ENCODE measurements around the gene RAD51B. TPM values are rescaled to one million over a fixed set of nuclear protein-coding genes. Genes with fewer than 3 reads are reported as not detected.

RAD51B gene
- total and polyA plus RNA-seq, 4 experiments from 2014 or later: 22.0 to 35.7 (median 31.4) TPM

- Histone ChIP-seq H3K4me3 (ENCODE audit: low read length in 2 of 2) (peak overlapping the region in 1 of 2 donors; percentile 10), H3K27me3 (ENCODE audit: insufficient read depth, low read length) (no peaks in the 10 kb centered on the region), H3K9me3 (ENCODE audit: control insufficient read depth in 1 of 2, low read length in 2 of 2) (no peaks in the 10 kb centered on the region), H3K36me3 (ENCODE audit: insufficient read depth, low read length) (no peaks in the 10 kb centered on the region), H3K27ac (ENCODE audit: low read depth, low read length) (peak overlapping the region; percentile 37), H3K4me1 (ENCODE audit: insufficient read depth, low read length) (peaks cover 49% of the 10 kb centered on the region)
- Mint-ChIP-seq H3K36me3 (no peaks in the 10 kb centered on the region), H3K27me3 (no peaks in the 10 kb centered on the region), H3K27ac (peak overlapping the region; percentile 87 to 96 (median 93)), H3K4me3 (peak overlapping the region; percentile 46 to 82 (median 64)), H3K4me1 (peaks cover 26 to 57% (median 46%) of the 10 kb centered on the region in 4 donors), H3K9me3 (no peaks in the 10 kb centered on the region)
- ChIA-PET CTCF (ENCODE audit: partially characterized antibody) (interaction anchor here (0.9 to 3.2 kb wide), 8 partner anchors 10 to 556 kb away, joined by 3 to 19 read pairs (median 6); no protein-coding TSS in a partner anchor), POLR2A (ENCODE audit: partially characterized antibody) (interaction anchor here (0.7 to 3.3 kb wide), 11 partner anchors 9 to 560 kb away, joined by 3 to 20 read pairs (median 3); partner anchors contain the start of gene ZFP36L1)
- intact Hi-C loops (cut with micrococcal nuclease): no loop called here
- DNase-seq: no peak
Observed at GRCh38 chr14:68261092-68261842, 441.7 kb downstream of the RAD51B start.

- H3K27ac ChIP-seq (ENCODE audit: low read depth, low read length): peak overlapping the region; percentile 37
- peak overlapping the region in 1 of 8 donors; percentile 3 for H3K4me3 Mint-ChIP-seq
- H3K9me3 ChIP-seq (ENCODE audit: control insufficient read depth in 1 of 2, low read length in 2 of 2): no peaks in the 10 kb centered on the region
- peaks cover 30 to 58% (median 47%) of the 10 kb centered on the region in 4 donors for H3K4me1 Mint-ChIP-seq
- no peaks in the 10 kb centered on the region for H3K27me3 ChIP-seq (ENCODE audit: insufficient read depth, low read length)
- CTCF ChIA-PET (ENCODE audit: partially characterized antibody): no interaction called here
- H3K27ac Mint-ChIP-seq: peak overlapping the region; percentile 5 to 87 (median 70)
- intact Hi-C loops (cut with micrococcal nuclease): no loop called here
- peaks cover 59% of the 10 kb centered on the region for H3K4me1 ChIP-seq (ENCODE audit: insufficient read depth, low read length)
- no peaks in the 10 kb centered on the region for H3K36me3 Mint-ChIP-seq
- H3K36me3 ChIP-seq (ENCODE audit: insufficient read depth, low read length): no peaks in the 10 kb centered on the region
- H3K27me3 Mint-ChIP-seq: no peaks in the 10 kb centered on the region
- POLR2A ChIA-PET (ENCODE audit: partially characterized antibody): interaction anchor here (0.7 kb wide), 1 partner anchor 17 kb away, joined by 3 read pairs; no protein-coding TSS in a partner anchor
- H3K9me3 Mint-ChIP-seq: no peaks in the 10 kb centered on the region
- no peak overlapping the region for H3K4me3 ChIP-seq (ENCODE audit: low read length in 2 of 2)
- DNase-seq: no peak
Observed at GRCh38 chr14:68262567-68262966, 443.0 kb downstream of the RAD51B start.

GRCh38 chr14:68263563-68264259 is 444.1 kb downstream of the RAD51B start:
- intact Hi-C loops (cut with micrococcal nuclease): no loop called here
- no peak for DNase-seq
- H3K36me3 Mint-ChIP-seq: no peaks in the 10 kb centered on the region
- no peaks in the 10 kb centered on the region for H3K9me3 Mint-ChIP-seq
- Histone ChIP-seq H3K4me1 (ENCODE audit: insufficient read depth, low read length) (peaks cover 67% of the 10 kb centered on the region), H3K27me3 (ENCODE audit: insufficient read depth, low read length) (no peaks in the 10 kb centered on the region), H3K9me3 (ENCODE audit: control insufficient read depth in 1 of 2, low read length in 2 of 2) (no peaks in the 10 kb centered on the region), H3K27ac (ENCODE audit: low read depth, low read length) (no peak overlapping the region), H3K4me3 (ENCODE audit: low read length in 2 of 2) (no peak overlapping the region), H3K36me3 (ENCODE audit: insufficient read depth, low read length) (no peaks in the 10 kb centered on the region)
- H3K27me3 Mint-ChIP-seq: no peaks in the 10 kb centered on the region
- peaks cover 40 to 65% (median 54%) of the 10 kb centered on the region in 4 donors for H3K4me1 Mint-ChIP-seq
- H3K27ac Mint-ChIP-seq: peak overlapping the region in 1 of 7 donors; percentile 22
- ChIA-PET POLR2A (ENCODE audit: partially characterized antibody) (no interaction called here), CTCF (ENCODE audit: partially characterized antibody) (interaction anchor here (1.0 to 1.4 kb wide), 2 partner anchors 553 to 581 kb away, joined by 4 read pairs; no protein-coding TSS in a partner anchor)
- H3K4me3 Mint-ChIP-seq: no peak overlapping the region

GRCh38 chr14:68264260-68264569 is 444.6 kb downstream of the RAD51B start:
- Mint-ChIP-seq H3K27me3 (no peaks in the 10 kb centered on the region), H3K9me3 (no peaks in the 10 kb centered on the region), H3K4me3 (no peak overlapping the region), H3K27ac (peak overlapping the region in 2 of 7 donors; percentile 0 to 13), H3K36me3 (no peaks in the 10 kb centered on the region), H3K4me1 (peaks cover 45 to 66% (median 55%) of the 10 kb centered on the region in 4 donors)
- Histone ChIP-seq H3K4me1 (ENCODE audit: insufficient read depth, low read length) (peaks cover 69% of the 10 kb centered on the region), H3K27ac (ENCODE audit: low read depth, low read length) (no peak overlapping the region), H3K27me3 (ENCODE audit: insufficient read depth, low read length) (no peaks in the 10 kb centered on the region), H3K4me3 (ENCODE audit: low read length in 2 of 2) (no peak overlapping the region), H3K9me3 (ENCODE audit: control insufficient read depth in 1 of 2, low read length in 2 of 2) (no peaks in the 10 kb centered on the region), H3K36me3 (ENCODE audit: insufficient read depth, low read length) (no peaks in the 10 kb centered on the region)
- intact Hi-C loops (cut with micrococcal nuclease): no loop called here
- CTCF ChIA-PET (ENCODE audit: partially characterized antibody): interaction anchor here (1.4 kb wide), 1 partner anchor 580 kb away, joined by 4 read pairs; no protein-coding TSS in a partner anchor
- POLR2A ChIA-PET (ENCODE audit: partially characterized antibody): no interaction called here
- no peak for DNase-seq

- Mint-ChIP-seq H3K27me3 (no peaks in the 10 kb centered on the region), H3K27ac (peak overlapping the region in 2 of 7 donors; percentile 48 to 64), H3K36me3 (no peaks in the 10 kb centered on the region), H3K4me1 (peaks cover 33 to 62% (median 44%) of the 10 kb centered on the region in 4 donors), H3K4me3 (no peak overlapping the region), H3K9me3 (no peaks in the 10 kb centered on the region)
- intact Hi-C loops (cut with micrococcal nuclease): loop anchor here (2.0 kb wide), 1 partner anchor 16 kb away; no protein-coding TSS in a partner anchor
- no peaks in the 10 kb centered on the region for H3K9me3 ChIP-seq (ENCODE audit: control insufficient read depth in 1 of 2, low read length in 2 of 2)
- no peaks in the 10 kb centered on the region for H3K36me3 ChIP-seq (ENCODE audit: insufficient read depth, low read length)
- ChIA-PET POLR2A (ENCODE audit: partially characterized antibody) (interaction anchor here (0.5 to 3.5 kb wide), 10 partner anchors 11 to 549 kb away, joined by 3 to 15 read pairs (median 4); no protein-coding TSS in a partner anchor), CTCF (ENCODE audit: partially characterized antibody) (interaction anchor here (0.7 kb wide), 1 partner anchor 524 kb away, joined by 3 read pairs; no protein-coding TSS in a partner anchor)
- DNase-seq: no peak
- no peak overlapping the region for H3K27ac ChIP-seq (ENCODE audit: low read depth, low read length)
- no peaks in the 10 kb centered on the region for H3K27me3 ChIP-seq (ENCODE audit: insufficient read depth, low read length)
- peaks cover 51% of the 10 kb centered on the region for H3K4me1 ChIP-seq (ENCODE audit: insufficient read depth, low read length)
- no peak overlapping the region for H3K4me3 ChIP-seq (ENCODE audit: low read length in 2 of 2)
Observed at GRCh38 chr14:68266998-68267397, 447.4 kb downstream of the RAD51B start.

GRCh38 chr14:68268197-68268596 is 448.6 kb downstream of the RAD51B start:
- H3K27ac ChIP-seq (ENCODE audit: low read depth, low read length): no peak overlapping the region
- H3K9me3 Mint-ChIP-seq: no peaks in the 10 kb centered on the region
- no peak for DNase-seq
- intact Hi-C loops (cut with micrococcal nuclease): no loop called here
- ChIA-PET POLR2A (ENCODE audit: partially characterized antibody) (interaction anchor here (0.8 to 3.5 kb wide), 6 partner anchors 15 to 547 kb away, joined by 3 to 15 read pairs (median 4); no protein-coding TSS in a partner anchor), CTCF (ENCODE audit: partially characterized antibody) (interaction anchor here (1.5 kb wide), 1 partner anchor 239 kb away, joined by 4 read pairs; no protein-coding TSS in a partner anchor)
- H3K27ac Mint-ChIP-seq: peak overlapping the region; percentile 61 to 93 (median 85)
- H3K27me3 ChIP-seq (ENCODE audit: insufficient read depth, low read length): no peaks in the 10 kb centered on the region
- no peaks in the 10 kb centered on the region for H3K36me3 ChIP-seq (ENCODE audit: insufficient read depth, low read length)
- peaks cover 43% of the 10 kb centered on the region for H3K4me1 ChIP-seq (ENCODE audit: insufficient read depth, low read length)
- H3K4me3 Mint-ChIP-seq: peak overlapping the region in 6 of 8 donors; percentile 18 to 58 (median 48)
- H3K4me1 Mint-ChIP-seq: peaks cover 29 to 55% (median 37%) of the 10 kb centered on the region in 4 donors
- no peak overlapping the region for H3K4me3 ChIP-seq (ENCODE audit: low read length in 2 of 2)
- H3K9me3 ChIP-seq (ENCODE audit: control insufficient read depth in 1 of 2, low read length in 2 of 2): no peaks in the 10 kb centered on the region
- no peaks in the 10 kb centered on the region for H3K36me3 Mint-ChIP-seq
- no peaks in the 10 kb centered on the region for H3K27me3 Mint-ChIP-seq

Measured in CD4-positive, alpha-beta memory T cell (primary cell).